HFFc6 (cell line): ENCODE data around the gene RPL14. TPM values are rescaled to one million over a fixed set of nuclear protein-coding genes. Genes with fewer than 3 reads are reported as not detected.

Experiments
- DNase-seq: peaks from one replicate; pipeline ENCODE4 v3.0.0-alpha.2; 2018
- H3K27ac Mint-ChIP-seq: 2 replicates; pipeline ENCODE4 v1.8.0; 2020; ENCODE audit warnings: mild to moderate bottlenecking, mixed read lengths
- H3K27me3 Mint-ChIP-seq: 2 replicates; pipeline ENCODE4 v1.8.0; 2021; ENCODE audit warnings: mild to moderate bottlenecking, moderate library complexity, mixed read lengths; ENCODE audit not compliant: insufficient read depth
- H3K36me3 Mint-ChIP-seq: 2 replicates; pipeline ENCODE4 v1.8.0; 2021; ENCODE audit warnings: low read depth, mixed read lengths
- H3K4me1 Mint-ChIP-seq: 2 replicates; pipeline ENCODE4 v1.8.0; 2020; ENCODE audit warnings: low read depth, mixed read lengths
- H3K4me3 Mint-ChIP-seq: 2 replicates; pipeline ENCODE4 v1.8.0; 2020; ENCODE audit warnings: mild to moderate bottlenecking, moderate library complexity, mixed read lengths
- H3K9me3 Mint-ChIP-seq: 2 replicates; pipeline ENCODE4 v1.8.0; 2020; ENCODE audit warnings: mild to moderate bottlenecking, mixed read lengths
- total RNA-seq, 6 experiments: library from RNA; stranded (reverse); fragmentation: NEBNext Ultra II Directional; extraction: Animal tissue kit (Norgen Biotek cat#: 25700); gene quantifications; 2 replicates in 1 of 6; 3 replicates in 5 of 6; pipeline ENCODE4 v1.2.3, GENCODE V29; 2021
- TF ChIP-seq, protein P1 (sequence below): fragments of 200-600 bp; sonication (generic); IDR thresholded peaks from 2 replicates; pipeline ENCODE4 v1.5.0; 2021; ENCODE audit warnings: antibody characterized with exemption, mild to moderate bottlenecking

Gene RPL14
- total RNA-seq, 6 experiments from 2014 or later, result 1,695 to 2,062 (median 1,834) TPM

DNA sequence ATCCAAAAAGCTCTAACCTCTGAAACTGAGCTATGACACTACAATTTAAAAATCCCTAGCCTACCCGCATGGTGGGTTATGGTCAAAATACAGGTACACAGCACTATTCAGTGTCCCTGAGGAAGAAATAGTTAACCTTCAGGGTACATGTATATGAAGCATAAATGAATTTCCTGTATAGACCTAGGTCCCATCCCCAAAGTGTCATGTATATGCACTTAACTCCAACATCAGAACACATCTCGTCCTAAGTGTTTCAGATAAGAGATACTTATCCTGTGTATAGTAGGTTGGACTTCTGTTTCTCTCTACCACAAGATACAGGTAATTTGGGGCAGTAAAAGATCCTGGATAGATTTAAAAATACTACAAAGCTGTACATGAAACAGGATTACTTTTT, 6.4 kb downstream of the RPL14 start:
- H3K36me3 Mint-ChIP-seq, result peaks cover 20% of the 10 kb centered on the region

DNA sequence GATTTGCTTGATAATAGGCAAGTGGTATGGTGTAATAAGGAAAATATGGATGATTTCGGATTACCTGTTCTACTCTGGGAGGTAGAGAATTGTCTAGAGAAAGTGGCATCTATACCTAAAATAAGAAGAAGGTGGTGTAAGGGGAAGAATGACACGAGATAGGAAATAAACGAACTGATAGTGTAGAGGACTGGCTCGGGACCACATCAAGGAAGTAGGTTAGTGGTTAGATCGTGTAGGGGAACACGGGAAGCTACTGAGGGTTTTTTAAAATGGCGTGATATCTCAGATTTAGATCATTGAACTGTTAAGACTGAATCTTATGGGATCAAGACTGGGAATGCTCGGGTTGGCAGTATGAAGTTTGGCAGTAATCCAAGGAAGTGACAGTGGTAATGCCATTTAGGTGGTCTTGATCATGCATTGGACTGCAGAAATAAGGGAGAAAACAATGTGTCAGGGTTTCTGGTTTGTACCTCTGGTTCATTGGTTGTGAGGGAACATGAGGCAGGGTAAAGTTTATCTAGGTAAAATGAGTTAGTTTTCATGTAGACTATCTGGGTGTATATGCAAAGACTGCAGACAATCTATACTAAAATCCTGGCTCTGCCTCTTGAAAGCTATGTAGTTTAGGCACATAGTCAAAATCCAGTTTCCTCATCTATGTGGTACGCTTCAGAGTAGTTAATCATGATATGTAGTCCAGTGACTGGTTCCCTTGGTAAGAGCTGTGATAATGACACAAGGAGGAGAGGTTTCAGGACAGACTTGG, 7.4 kb downstream of the RPL14 start:
- TF ChIP-seq, protein P1, sequence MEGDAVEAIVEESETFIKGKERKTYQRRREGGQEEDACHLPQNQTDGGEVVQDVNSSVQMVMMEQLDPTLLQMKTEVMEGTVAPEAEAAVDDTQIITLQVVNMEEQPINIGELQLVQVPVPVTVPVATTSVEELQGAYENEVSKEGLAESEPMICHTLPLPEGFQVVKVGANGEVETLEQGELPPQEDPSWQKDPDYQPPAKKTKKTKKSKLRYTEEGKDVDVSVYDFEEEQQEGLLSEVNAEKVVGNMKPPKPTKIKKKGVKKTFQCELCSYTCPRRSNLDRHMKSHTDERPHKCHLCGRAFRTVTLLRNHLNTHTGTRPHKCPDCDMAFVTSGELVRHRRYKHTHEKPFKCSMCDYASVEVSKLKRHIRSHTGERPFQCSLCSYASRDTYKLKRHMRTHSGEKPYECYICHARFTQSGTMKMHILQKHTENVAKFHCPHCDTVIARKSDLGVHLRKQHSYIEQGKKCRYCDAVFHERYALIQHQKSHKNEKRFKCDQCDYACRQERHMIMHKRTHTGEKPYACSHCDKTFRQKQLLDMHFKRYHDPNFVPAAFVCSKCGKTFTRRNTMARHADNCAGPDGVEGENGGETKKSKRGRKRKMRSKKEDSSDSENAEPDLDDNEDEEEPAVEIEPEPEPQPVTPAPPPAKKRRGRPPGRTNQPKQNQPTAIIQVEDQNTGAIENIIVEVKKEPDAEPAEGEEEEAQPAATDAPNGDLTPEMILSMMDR, result no peak

More for the DNA sequence above, 6.4 kb downstream of the RPL14 start:
- peaks cover 2% of the 10 kb centered on the region; the same call in 1 of the 2 replicates for H3K27me3 Mint-ChIP-seq
- TF ChIP-seq, protein P1, result no peak
- no peak for DNase-seq
- peaks cover 8% of the 10 kb centered on the region for H3K4me1 Mint-ChIP-seq
- no peak overlapping the region for H3K4me3 Mint-ChIP-seq
- H3K27ac Mint-ChIP-seq, result no peak overlapping the region
- no peaks in the 10 kb centered on the region for H3K9me3 Mint-ChIP-seq

DNA sequence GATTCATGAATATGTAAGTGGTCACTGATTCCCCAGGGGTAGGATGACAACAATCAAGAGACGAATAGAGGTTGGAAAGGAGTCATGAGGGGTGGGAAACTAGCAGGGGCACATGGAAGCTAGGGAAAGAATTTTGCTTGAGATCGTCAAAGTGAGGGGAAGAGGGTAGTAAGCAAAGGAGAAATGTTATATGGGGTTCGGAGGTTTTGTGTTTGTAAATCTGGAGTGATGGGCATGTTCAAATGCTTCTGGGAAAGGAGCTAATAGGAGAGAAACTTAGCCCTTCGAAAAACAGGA, 7.9 kb downstream of the RPL14 start:
- Mint-ChIP-seq H3K27me3 (no peaks in the 10 kb centered on the region; the same call in 1 of the 2 replicates), H3K9me3 (no peaks in the 10 kb centered on the region), H3K36me3 (peaks cover 12% of the 10 kb centered on the region), H3K27ac (peak overlapping the region; percentile 43), H3K4me3 (no peak overlapping the region), H3K4me1 (no peaks in the 10 kb centered on the region)
- TF ChIP-seq, protein P1, result no peak
- DNase-seq, result no peak

More for the DNA sequence above, 7.4 kb downstream of the RPL14 start:
- peak overlapping the region; percentile 43 for H3K27ac Mint-ChIP-seq
- H3K9me3 Mint-ChIP-seq, result no peaks in the 10 kb centered on the region
- peaks cover 12% of the 10 kb centered on the region for H3K36me3 Mint-ChIP-seq
- no peaks in the 10 kb centered on the region; the same call in 1 of the 2 replicates for H3K27me3 Mint-ChIP-seq
- H3K4me3 Mint-ChIP-seq, result no peak overlapping the region
- DNase-seq, result no peak
- no peaks in the 10 kb centered on the region for H3K4me1 Mint-ChIP-seq

DNA sequence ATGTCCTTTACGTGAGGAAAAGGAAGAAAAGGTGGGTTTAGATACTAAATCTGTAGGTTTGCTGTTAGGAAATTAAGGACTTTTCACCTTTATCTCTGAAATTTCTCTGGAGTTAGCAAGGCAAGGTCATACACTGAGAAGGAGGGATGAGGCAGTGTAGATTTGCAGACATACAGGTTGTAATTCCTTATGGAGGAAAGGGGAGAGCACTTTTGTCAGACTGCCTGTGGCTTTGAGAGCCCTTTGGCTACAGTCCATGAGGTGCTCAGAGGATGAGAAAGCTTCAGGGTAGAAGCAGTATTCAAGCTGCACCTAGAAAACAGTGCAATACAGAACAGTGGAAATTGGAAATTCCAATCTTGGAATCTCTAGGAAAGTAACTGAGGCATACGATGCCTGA, 8.3 kb downstream of the RPL14 start:
- TF ChIP-seq, protein P1, result no peak
- Mint-ChIP-seq H3K4me1 (no peaks in the 10 kb centered on the region), H3K4me3 (no peak overlapping the region), H3K27me3 (no peaks in the 10 kb centered on the region; the same call in 1 of the 2 replicates), H3K36me3 (peaks cover 12% of the 10 kb centered on the region), H3K9me3 (no peaks in the 10 kb centered on the region), H3K27ac (peak overlapping the region; percentile 43)
- DNase-seq, result no peak

DNA sequence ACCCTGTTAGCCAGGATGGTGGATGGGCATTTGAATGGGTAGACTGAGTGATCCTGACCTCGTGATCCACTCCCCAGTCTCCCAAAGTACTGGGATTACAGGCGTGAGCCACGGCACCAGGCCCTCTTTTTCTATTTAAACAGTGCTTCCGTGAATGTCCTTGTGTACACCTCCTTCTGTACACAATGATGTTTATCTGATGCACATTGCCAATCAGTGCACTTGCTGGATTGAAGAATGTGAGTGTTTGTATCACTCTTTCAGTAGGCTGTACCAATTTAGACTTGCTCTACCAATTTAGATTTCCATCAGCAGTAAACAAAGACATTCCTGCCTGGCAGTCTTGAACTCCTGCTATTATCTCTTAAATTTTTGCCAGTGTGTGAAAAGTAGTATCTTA, 10.9 kb downstream of the RPL14 start:
- H3K36me3 Mint-ChIP-seq, result no peaks in the 10 kb centered on the region; the same call in 1 of the 2 replicates
- TF ChIP-seq, protein P1, result no peak
- DNase-seq, result no peak
- no peak overlapping the region for H3K27ac Mint-ChIP-seq
- H3K9me3 Mint-ChIP-seq, result no peaks in the 10 kb centered on the region
- H3K4me3 Mint-ChIP-seq, result no peak overlapping the region
- no peaks in the 10 kb centered on the region; the same call in 1 of the 2 replicates for H3K27me3 Mint-ChIP-seq
- H3K4me1 Mint-ChIP-seq, result no peaks in the 10 kb centered on the region
